Gastrocnemius medialis (tissue), 4 donors: Measurements from ENCODE around the gene ANKRD29. TPM values are rescaled to one million over a fixed set of nuclear protein-coding genes. Genes with fewer than 3 reads are reported as not detected.

Experiments used
- ATAC-seq, 2 donors: fragments of 150-250 bp; one replicate each; pipeline ENCODE4 v1.9.1; 2016
- DNase-seq, 2 donors: peaks; one replicate each; pipeline ENCODE4 v3.0.0-alpha.2; 2019
- H3K27ac ChIP-seq, 4 donors: fragments of 200-600 bp; sonication (generic); 1 replicate in 1 of 4; 2 replicates in 3 of 4; pipeline ENCODE4 v1.5.1; 2016 to 2018; ENCODE audit warnings: mild to moderate bottlenecking in 2 of 4, moderate library complexity in 1 of 4
- H3K27me3 ChIP-seq, 3 donors: fragments of 200-600 bp; sonication (generic) in 2 of 3; 1 replicate in 1 of 3; 2 replicates in 2 of 3; pipeline versions ENCODE4 v1.5.1 to v1.6.0; 2016 to 2019; ENCODE audit warnings: mild to moderate bottlenecking in 1 of 3, moderate library complexity in 1 of 3
- H3K36me3 ChIP-seq, 2 donors: fragments of 200-600 bp; sonication (generic) in 1 of 2; one replicate each; pipeline ENCODE4 v1.5.1; 2017 to 2018
- H3K4me1 ChIP-seq, 2 donors: fragments of 200-600 bp; sonication (generic) in 1 of 2; one replicate each; pipeline ENCODE4 v1.5.1; 2016 to 2017; ENCODE audit warnings: mild to moderate bottlenecking in 2 of 2
- H3K4me3 ChIP-seq, 4 donors: fragments of 200-600 bp; sonication (generic) in 3 of 4; 1 replicate in 1 of 4; 2 replicates in 3 of 4; pipeline ENCODE4 v1.5.1; 2016 to 2019; ENCODE audit warnings: mild to moderate bottlenecking in 2 of 4
- H3K9me3 ChIP-seq, 3 donors: fragments of 200-600 bp; sonication (generic) in 2 of 3; 1 replicate in 1 of 3; 2 replicates in 2 of 3; pipeline ENCODE4 v1.5.1; 2016 to 2019
- CTCF ChIP-seq, 5 experiments: fragments of 450-650 bp in 3 of 5; fragments of 200-600 bp in 2 of 5; sonication (generic) in 2 of 5; IDR thresholded peaks in 4 of 5; conservative IDR thresholded peaks in 1 of 5; 1 replicate in 4 of 5; 2 replicates in 1 of 5; pipeline ENCODE4 v1.5.1; 2016 to 2019; ENCODE audit warnings: antibody characterized with exemption in 5 of 5, mild to moderate bottlenecking in 3 of 5, moderate library complexity in 3 of 5
- POLR2A ChIP-seq, 2 donors: fragments of 450-650 bp; IDR thresholded peaks; one replicate each; pipeline ENCODE4 v1.6.1; 2017; ENCODE audit warnings: antibody characterized with exemption in 2 of 2, mild to moderate bottlenecking in 2 of 2, moderate library complexity in 2 of 2
- in situ Hi-C, 4 donors: fragments of 200-750 bp; cut with MboI; loops; one replicate each; pipeline versions ENCODE4 v1.15.0 to v1.8.0; 2017; ENCODE audit warnings: low sequenced_read_pairs in 4 of 4
- intact Hi-C: fragments of 100-400 bp; cut with DNase I; formaldehyde crosslinking; loops from one replicate; pipeline ENCODE4 v1.15.1; 2023; ENCODE audit warnings: low total_unique reads
- total RNA-seq, 4 donors: library from RNA; depleted of rRNA; stranded (reverse); fragments of >200 nt; gene quantifications; one replicate each; pipeline versions ENCODE4 v1.1.0 to v1.2.3, GENCODE V29; 2016

ANKRD29 gene
- total RNA-seq, 4 donors from 2014 or later: 0.93 to 2.8 (median 1.6) TPM

DNA sequence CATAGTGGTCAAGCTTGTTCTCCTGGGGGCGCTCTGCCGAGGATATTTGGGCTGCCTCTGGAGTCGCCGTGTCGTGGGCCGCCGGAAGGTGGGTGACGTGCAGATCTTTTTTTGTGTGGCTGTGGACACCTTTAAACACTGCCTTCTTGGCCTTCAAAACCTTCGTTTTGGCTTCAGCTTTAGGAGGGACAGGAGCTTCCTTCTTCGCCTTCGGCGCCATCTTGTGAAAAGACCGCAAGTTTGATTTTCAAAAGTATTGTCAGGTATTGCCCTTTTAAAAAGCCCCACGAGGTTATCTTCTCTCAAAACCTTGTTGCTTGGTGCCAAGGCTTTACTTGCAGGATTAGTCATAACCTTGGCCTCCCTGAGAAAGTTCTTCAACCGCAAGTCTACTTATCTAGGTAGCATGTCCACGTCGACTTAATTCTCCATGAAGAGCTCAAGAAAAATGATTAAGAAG, 47.4 kb upstream of the ANKRD29 start:
- TF ChIP-seq CTCF (IDR thresholded peaks at IDR 0.05 in 4 of 5, conservative IDR thresholded peaks at IDR 0.05 in 1 of 5) (no peak), POLR2A (IDR thresholded peaks at IDR 0.05) (no peak)
- Histone ChIP-seq H3K36me3 (no peaks in the 10 kb centered on the region), H3K9me3 (no peaks in the 10 kb centered on the region), H3K27me3 (no peaks in the 10 kb centered on the region), H3K4me1 (no peaks in the 10 kb centered on the region), H3K4me3 (no peak overlapping the region), H3K27ac (no peak overlapping the region)
- ATAC-seq (no peak), DNase-seq (no peak)
- in situ Hi-C loops (no loop called here), intact Hi-C loops (no loop called here)

DNA sequence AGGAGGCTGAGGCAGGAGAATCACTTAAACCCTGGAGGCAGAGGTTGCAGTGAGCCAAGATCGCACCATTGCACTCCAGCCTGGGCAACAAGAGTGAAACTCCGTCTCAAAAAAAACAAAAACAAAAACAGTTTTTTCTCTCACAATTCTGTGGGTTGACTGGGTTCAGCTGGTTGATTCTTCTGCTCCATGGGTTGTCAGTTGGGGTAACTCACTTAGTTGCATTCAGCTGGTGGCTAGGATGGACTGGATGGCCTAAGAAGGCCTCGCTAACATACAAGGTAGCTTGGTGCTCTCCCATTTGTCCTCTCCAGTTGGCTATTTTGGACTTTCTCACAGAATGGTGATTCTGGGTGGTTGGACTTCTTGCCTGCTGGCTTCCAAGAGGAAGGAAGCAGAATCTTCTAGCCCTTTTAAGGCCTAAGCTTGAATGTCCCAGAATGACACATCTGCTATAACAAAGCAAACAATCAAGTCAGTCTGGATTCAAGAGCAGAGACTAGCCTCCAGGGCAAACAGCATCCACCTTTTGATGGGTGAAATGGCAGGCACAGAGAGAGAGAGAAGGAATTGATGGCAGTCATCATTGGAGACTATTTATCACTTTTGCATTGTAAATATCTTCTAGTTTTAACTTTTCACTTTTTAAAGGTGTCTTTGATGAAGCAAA, 44.4 kb upstream of the ANKRD29 start:
- DNase-seq: no peak
- no peaks in the 10 kb centered on the region for H3K9me3 ChIP-seq
- no peak overlapping the region for H3K27ac ChIP-seq
- no peak overlapping the region for H3K4me3 ChIP-seq
- intact Hi-C loops: no loop called here
- H3K36me3 ChIP-seq: no peaks in the 10 kb centered on the region
- no peak for ATAC-seq
- no peak for TF ChIP-seq POLR2A (IDR thresholded peaks at IDR 0.05)
- no peak for TF ChIP-seq CTCF (IDR thresholded peaks at IDR 0.05 in 4 of 5, conservative IDR thresholded peaks at IDR 0.05 in 1 of 5)
- H3K27me3 ChIP-seq: no peaks in the 10 kb centered on the region
- H3K4me1 ChIP-seq: no peaks in the 10 kb centered on the region
- in situ Hi-C loops: loop anchor here in 1 of 4 donors (10.0 kb wide), 1 partner anchor 82 kb away; no protein-coding TSS in a partner anchor

GRCh38 chr18:23704806-23705205, 42.1 kb upstream of the ANKRD29 start:
- Histone ChIP-seq H3K27ac (no peak overlapping the region), H3K36me3 (no peaks in the 10 kb centered on the region), H3K4me1 (no peaks in the 10 kb centered on the region), H3K4me3 (no peak overlapping the region), H3K9me3 (no peaks in the 10 kb centered on the region), H3K27me3 (no peaks in the 10 kb centered on the region)
- intact Hi-C loops (no loop called here), in situ Hi-C loops (loop anchor here in 1 of 4 donors (10.0 kb wide), 1 partner anchor 80 kb away; no protein-coding TSS in a partner anchor)
- DNase-seq: no peak
- no peak for ATAC-seq
- TF ChIP-seq CTCF (IDR thresholded peaks at IDR 0.05 in 4 of 5, conservative IDR thresholded peaks at IDR 0.05 in 1 of 5): no peak
- no peak for TF ChIP-seq POLR2A (IDR thresholded peaks at IDR 0.05)

DNA sequence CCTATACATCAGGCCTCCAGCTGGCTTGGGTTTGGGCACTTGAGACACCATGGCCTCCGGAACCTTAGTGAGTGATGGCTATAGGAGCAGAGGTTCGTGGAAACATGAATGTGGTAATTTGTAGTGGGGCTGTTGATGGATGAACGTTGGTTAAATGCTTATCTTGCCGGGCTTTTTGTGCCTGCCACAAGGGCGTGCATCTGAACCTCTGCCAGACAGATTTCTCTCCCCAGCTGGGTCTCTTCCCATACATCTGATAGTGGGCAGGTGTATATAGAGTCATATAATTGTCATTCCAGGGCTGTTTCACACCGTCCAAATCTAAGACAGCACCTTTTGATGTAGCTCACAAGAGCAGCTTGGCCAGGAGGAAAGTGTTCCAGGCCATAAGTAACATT, 41.3 kb upstream of the ANKRD29 start:
- TF ChIP-seq CTCF (IDR thresholded peaks at IDR 0.05 in 4 of 5, conservative IDR thresholded peaks at IDR 0.05 in 1 of 5): no peak
- no peak for TF ChIP-seq POLR2A (IDR thresholded peaks at IDR 0.05)
- intact Hi-C loops: loop anchor here (1.0 kb wide), 1 partner anchor 82 kb away; no protein-coding TSS in a partner anchor
- DNase-seq (no peak), ATAC-seq (no peak)
- Histone ChIP-seq H3K27me3 (no peaks in the 10 kb centered on the region), H3K9me3 (no peaks in the 10 kb centered on the region), H3K4me1 (no peaks in the 10 kb centered on the region), H3K27ac (no peak overlapping the region), H3K36me3 (no peaks in the 10 kb centered on the region), H3K4me3 (no peak overlapping the region)
- in situ Hi-C loops: loop anchor here in 1 of 4 donors (10.0 kb wide), 1 partner anchor 79 kb away; no protein-coding TSS in a partner anchor
